Peyer's patch (tissue), 4 donors: Measurements from ENCODE around the gene CCDC63.

ENCODE experiments used
- CTCF ChIP-seq, 6 experiments: fragments of 450-650 bp in 4 of 6; fragments of 200-600 bp in 2 of 6; sonication (generic) in 1 of 6; IDR thresholded peaks; one replicate each; pipeline ENCODE4 v1.5.1; 2017 to 2019; ENCODE audit warnings: antibody characterized with exemption in 6 of 6, mild to moderate bottlenecking in 3 of 6, moderate library complexity in 1 of 6
- POLR2A ChIP-seq, 2 donors: fragments of 450-650 bp; IDR thresholded peaks; one replicate each; pipeline ENCODE4 v1.5.1; 2017; ENCODE audit warnings: antibody characterized with exemption in 2 of 2, mild to moderate bottlenecking in 2 of 2, moderate library complexity in 2 of 2

GRCh38 chr12:110844131-110844530, 2.7 kb upstream of the CCDC63 start:
- TF ChIP-seq CTCF (IDR thresholded peaks at IDR 0.05) (no peak), POLR2A (IDR thresholded peaks at IDR 0.05) (no peak)
